ENCODE data around the gene CTNND1. TPM values are rescaled to one million over a fixed set of nuclear protein-coding genes. Genes with fewer than 3 reads are reported as not detected.

CTNND1 gene
- total RNA-seq, 2 experiments from 2014 or later = 5.5 to 8.5 TPM

DNA sequence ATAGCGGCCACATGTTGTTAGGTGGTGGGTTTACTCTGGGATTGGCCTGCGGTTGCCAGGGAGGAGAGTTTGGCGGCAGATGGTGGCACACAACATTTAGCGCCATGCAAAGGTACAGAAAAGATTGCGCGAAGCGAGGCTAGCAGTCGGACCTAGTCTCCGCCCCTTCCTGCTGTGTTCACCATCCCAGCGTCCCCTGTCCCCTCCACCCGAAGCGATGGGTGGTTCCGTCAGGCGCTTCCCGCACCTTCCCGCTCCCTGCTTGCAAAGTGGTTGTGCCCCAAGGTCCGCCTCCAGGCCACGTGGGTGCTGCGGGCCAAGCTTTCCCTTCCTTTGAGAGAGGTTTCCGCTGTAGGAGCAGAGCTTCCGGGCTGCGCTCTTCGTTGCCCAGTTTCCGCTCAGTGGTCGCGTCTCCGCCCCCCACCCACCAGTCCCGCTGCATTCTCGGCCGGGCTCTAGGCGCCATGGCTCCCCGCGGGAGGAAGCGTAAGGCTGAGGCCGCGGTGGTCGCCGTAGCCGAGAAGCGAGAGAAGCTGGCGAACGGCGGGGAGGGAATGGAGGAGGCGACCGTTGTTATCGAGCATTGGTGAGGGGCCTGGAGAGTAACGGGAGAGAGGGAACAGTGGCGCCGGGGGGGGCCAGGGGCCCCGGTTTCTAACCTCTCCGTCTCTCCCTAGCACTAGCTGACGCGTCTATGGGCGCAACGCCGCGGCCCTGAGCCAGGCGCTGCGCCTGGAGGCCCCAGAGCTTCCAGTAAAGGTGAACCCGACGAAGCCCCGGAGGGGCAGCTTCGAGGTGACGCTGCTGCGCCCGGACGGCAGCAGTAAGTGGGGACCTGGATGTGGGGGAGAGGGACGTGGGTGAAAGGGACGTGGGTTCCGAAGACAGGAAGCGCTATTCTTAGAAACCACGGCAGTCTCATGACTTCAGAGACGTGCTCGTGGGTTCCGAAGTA lies 20.2 kb upstream of the CTNND1 start, which contains the start of gene SELENOH:
TSS of gene SELENOH (plus strand) at position 360 of the 955 bp plus-strand sequence. CDS start at position 465, 105 bp downstream.
- peaks cover 32% of the 10 kb centered on the region for H3K4me1 Mint-ChIP-seq (ENCODE audit: low read depth)
- no peaks in the 10 kb centered on the region for H3K9me3 Mint-ChIP-seq
- intact Hi-C loops (cut with micrococcal nuclease) = loop anchor here (1.0 to 10.0 kb wide), 11 partner anchors 21 to 1403 kb away; partner anchors contain the start of genes CLP1, FAM111A, MED19 and P2RX3
- H3K27me3 Mint-ChIP-seq (ENCODE audit: low read depth) = no peaks in the 10 kb centered on the region
- DNase-seq = peak; percentile 98
- H3K4me3 Mint-ChIP-seq = peak within 1 kb of the TSS; percentile 97
- peaks cover 49% of the 10 kb centered on the region for H3K36me3 Mint-ChIP-seq (ENCODE audit: low read depth)
- CTCF ChIA-PET = interaction anchor here (0.8 to 7.9 kb wide), 3 partner anchors 60 to 396 kb away, joined by 3 to 64 read pairs (median 4); no protein-coding TSS in a partner anchor
- peak within 1 kb of the TSS; percentile 99 for H3K27ac Mint-ChIP-seq

DNA sequence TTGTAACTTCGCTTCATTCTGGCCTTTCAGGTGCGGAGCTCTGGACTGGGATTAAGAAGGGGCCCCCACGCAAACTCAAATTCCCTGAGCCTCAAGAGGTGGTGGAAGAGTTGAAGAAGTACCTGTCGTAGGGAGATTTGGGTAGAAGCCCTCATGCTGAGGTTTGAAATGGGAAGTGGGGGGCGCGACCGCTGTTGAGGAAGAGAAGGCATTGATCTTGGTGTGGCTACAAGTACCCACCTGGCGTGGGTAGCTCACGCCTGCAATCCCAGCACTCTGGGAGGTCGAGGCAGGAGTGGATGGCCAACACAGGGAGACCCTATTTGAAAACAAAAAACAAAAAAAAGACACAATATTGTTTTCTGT lies 19.5 kb upstream of the CTNND1 start:
- intact Hi-C loops (cut with micrococcal nuclease) = loop anchor here (5.0 to 10.0 kb wide), 2 partner anchors 405 to 1403 kb away; partner anchors contain the start of genes FAM111A, P2RX3 and SSRP1
- CTCF ChIA-PET = interaction anchor here (0.8 to 7.9 kb wide), 3 partner anchors 59 to 396 kb away, joined by 3 to 64 read pairs (median 4); no protein-coding TSS in a partner anchor
- Mint-ChIP-seq H3K27ac (peak overlapping the region; percentile 99), H3K27me3 (ENCODE audit: low read depth) (no peaks in the 10 kb centered on the region), H3K4me1 (ENCODE audit: low read depth) (peaks cover 33% of the 10 kb centered on the region), H3K4me3 (peak overlapping the region; percentile 97), H3K36me3 (ENCODE audit: low read depth) (peaks cover 52% of the 10 kb centered on the region), H3K9me3 (no peaks in the 10 kb centered on the region)
- no peak for DNase-seq

DNA sequence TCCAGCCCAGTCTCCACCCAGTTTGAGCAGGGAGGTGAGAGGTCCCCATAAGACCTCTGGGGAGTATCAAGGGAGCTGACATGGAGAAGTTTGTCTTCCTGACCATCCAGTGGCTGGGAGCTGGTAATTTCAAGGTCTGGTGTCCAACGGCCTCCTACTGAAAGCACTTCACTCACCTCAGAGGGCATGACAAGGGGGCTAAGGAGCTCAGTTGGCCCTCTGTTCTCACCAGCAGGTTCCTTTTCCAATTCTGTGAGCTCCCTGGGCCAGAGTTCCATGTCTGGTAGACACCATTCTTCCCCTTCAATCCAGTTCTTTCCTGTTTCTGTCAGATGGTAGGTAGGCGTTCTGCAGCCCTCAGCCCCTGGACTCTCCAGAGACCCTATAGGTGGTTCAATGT lies 17.2 kb upstream of the CTNND1 start:
- intact Hi-C loops (cut with micrococcal nuclease) = loop anchor here (5.0 to 10.0 kb wide), 2 partner anchors 407 to 1400 kb away; partner anchors contain the start of genes FAM111A, P2RX3 and SSRP1
- no peak overlapping the region for H3K4me3 Mint-ChIP-seq
- CTCF ChIA-PET = interaction anchor here (7.9 kb wide), 1 partner anchor 57 kb away, joined by 64 read pairs; no protein-coding TSS in a partner anchor
- H3K27ac Mint-ChIP-seq = peak overlapping the region; percentile 74
- H3K27me3 Mint-ChIP-seq (ENCODE audit: low read depth) = no peaks in the 10 kb centered on the region
- no peaks in the 10 kb centered on the region for H3K9me3 Mint-ChIP-seq
- H3K4me1 Mint-ChIP-seq (ENCODE audit: low read depth) = peaks cover 34% of the 10 kb centered on the region
- no peak for DNase-seq
- peaks cover 43% of the 10 kb centered on the region for H3K36me3 Mint-ChIP-seq (ENCODE audit: low read depth)

DNA sequence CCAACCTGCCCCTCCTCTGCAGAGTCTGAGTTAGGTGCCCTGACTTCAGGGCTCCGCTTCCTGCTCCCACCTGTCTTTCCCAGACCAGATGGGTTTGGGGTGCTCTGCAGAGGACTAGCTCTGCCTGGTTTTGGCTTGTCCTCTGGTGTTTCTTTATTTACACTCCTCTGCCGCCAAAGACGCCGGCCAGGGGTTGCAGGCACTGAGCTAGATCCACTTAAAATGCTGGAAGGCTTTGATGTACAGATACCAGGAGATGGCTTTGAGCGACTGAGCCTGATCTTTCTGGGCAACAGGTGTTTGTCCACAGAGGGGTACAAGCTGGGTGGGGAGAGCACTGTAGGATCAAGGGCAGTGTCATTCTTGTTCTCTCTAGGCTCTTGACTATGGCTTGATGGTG lies 16.4 kb upstream of the CTNND1 start:
- no peak for DNase-seq
- Mint-ChIP-seq H3K27ac (peak overlapping the region; percentile 74), H3K27me3 (ENCODE audit: low read depth) (no peaks in the 10 kb centered on the region), H3K4me1 (ENCODE audit: low read depth) (peaks cover 34% of the 10 kb centered on the region), H3K4me3 (no peak overlapping the region), H3K9me3 (no peaks in the 10 kb centered on the region), H3K36me3 (ENCODE audit: low read depth) (peaks cover 39% of the 10 kb centered on the region)
- CTCF ChIA-PET = interaction anchor here (7.9 kb wide), 1 partner anchor 56 kb away, joined by 64 read pairs; no protein-coding TSS in a partner anchor
- intact Hi-C loops (cut with micrococcal nuclease) = loop anchor here (10.0 kb wide), 1 partner anchor 1400 kb away; the partner anchor contains the start of gene FAM111A

DNA sequence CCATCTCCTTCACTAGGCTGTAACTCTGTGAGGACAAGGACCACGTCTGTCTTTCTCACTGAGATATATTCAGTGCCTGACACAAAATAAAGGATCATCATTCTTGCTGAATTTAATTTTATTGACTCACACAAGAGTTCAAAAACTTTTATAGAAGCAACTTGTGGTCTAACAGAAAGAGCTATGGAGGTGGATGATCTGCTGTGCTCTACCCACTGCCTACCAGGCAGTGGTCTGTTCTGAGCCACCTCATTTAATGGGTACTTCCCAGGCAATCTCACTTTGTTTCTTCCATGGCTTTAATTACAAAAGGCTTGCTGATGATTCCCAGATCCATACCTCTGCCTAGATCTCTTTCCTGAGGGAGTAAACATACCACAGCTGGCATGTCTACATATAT lies 14.7 kb upstream of the CTNND1 start:
- Mint-ChIP-seq H3K27me3 (ENCODE audit: low read depth) (no peaks in the 10 kb centered on the region), H3K9me3 (no peaks in the 10 kb centered on the region)
- intact Hi-C loops (cut with micrococcal nuclease) = loop anchor here (10.0 kb wide), 1 partner anchor 1398 kb away; the partner anchor contains the start of gene FAM111A

DNA sequence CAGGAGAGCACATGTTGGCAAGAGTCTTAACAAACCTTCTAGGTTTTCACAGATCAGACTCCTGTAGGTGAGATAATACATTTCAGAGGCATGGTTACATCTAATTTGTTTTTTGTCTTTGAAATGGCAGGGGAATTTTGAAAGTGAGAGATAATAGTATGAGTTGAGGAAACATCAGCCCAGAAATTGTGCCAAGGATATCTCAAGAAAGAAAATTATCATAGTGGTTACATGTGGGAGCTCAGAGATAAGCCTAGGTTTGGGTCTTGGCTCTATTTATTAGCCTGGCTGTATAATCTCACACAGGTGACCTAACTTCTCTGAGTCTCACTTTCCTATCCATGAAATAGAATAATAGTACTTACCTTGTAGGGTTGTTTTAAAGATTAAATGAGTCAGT lies 10.4 kb upstream of the CTNND1 start:
- Mint-ChIP-seq H3K4me3 (no peak overlapping the region), H3K36me3 (ENCODE audit: low read depth) (peaks cover 5% of the 10 kb centered on the region), H3K9me3 (no peaks in the 10 kb centered on the region), H3K4me1 (ENCODE audit: low read depth) (peaks cover 4% of the 10 kb centered on the region), H3K27ac (no peak overlapping the region), H3K27me3 (ENCODE audit: low read depth) (no peaks in the 10 kb centered on the region)
- CTCF ChIA-PET = interaction anchor here (1.0 to 2.6 kb wide), 3 partner anchors 9 to 49 kb away, joined by 3 to 25 read pairs (median 3); no protein-coding TSS in a partner anchor
- no peak for DNase-seq
- intact Hi-C loops (cut with micrococcal nuclease) = loop anchor here (1.0 kb wide), 1 partner anchor 49 kb away; no protein-coding TSS in a partner anchor

More for the DNA sequence above, 14.7 kb upstream of the CTNND1 start:
- DNase-seq = no peak
- no peak overlapping the region for H3K4me3 Mint-ChIP-seq
- CTCF ChIA-PET = interaction anchor here (0.6 to 7.9 kb wide), 3 partner anchors 13 to 54 kb away, joined by 3 to 64 read pairs (median 3); no protein-coding TSS in a partner anchor
- H3K4me1 Mint-ChIP-seq (ENCODE audit: low read depth) = peaks cover 32% of the 10 kb centered on the region
- H3K36me3 Mint-ChIP-seq (ENCODE audit: low read depth) = peaks cover 30% of the 10 kb centered on the region
- peak overlapping the region; percentile 37 for H3K27ac Mint-ChIP-seq

DNA sequence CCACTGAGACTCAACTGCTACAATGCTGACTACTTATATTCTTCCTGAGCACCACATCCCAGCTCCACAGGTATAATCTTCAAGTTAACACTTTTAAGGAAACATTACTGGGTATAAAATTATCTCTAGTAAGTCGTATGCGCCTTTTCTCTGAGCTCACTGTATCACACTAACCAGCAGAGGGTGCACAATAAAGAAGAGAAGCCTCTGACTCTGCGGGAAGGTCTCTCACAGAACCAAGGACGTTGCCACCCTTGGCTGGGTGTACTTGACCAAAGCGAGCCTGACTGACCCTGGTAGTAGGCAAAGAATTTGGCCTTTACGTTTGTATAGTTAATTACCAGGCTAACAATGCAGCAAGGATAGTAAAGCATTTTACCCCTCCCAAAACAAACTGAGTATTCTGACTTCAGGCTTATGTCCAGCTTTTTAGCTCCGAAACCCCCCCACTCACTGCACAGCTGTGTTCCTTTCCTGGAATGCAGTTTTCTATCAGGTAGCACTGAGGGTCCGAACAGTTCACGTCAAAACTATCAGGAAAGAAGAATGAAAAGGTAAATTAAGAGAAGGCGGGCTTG lies 9.8 kb upstream of the CTNND1 start, which contains the start of gene BTBD18:
TSS of gene BTBD18 (minus strand) at position 144 of the 578 bp plus-strand sequence. CDS start 631 bp downstream, outside the sequence.
- peaks cover 5% of the 10 kb centered on the region for H3K36me3 Mint-ChIP-seq (ENCODE audit: low read depth)
- no peaks in the 10 kb centered on the region for H3K27me3 Mint-ChIP-seq (ENCODE audit: low read depth)
- H3K4me1 Mint-ChIP-seq (ENCODE audit: low read depth) = peaks cover 4% of the 10 kb centered on the region
- intact Hi-C loops (cut with micrococcal nuclease) = loop anchor here (1.0 kb wide), 1 partner anchor 49 kb away; no protein-coding TSS in a partner anchor
- H3K4me3 Mint-ChIP-seq = no peak within 1 kb of the TSS
- no peaks in the 10 kb centered on the region for H3K9me3 Mint-ChIP-seq
- CTCF ChIA-PET = interaction anchor here (1.0 to 2.6 kb wide), 2 partner anchors 8 to 48 kb away, joined by 3 to 25 read pairs; no protein-coding TSS in a partner anchor
- no peak within 1 kb of the TSS for H3K27ac Mint-ChIP-seq
- peak; percentile 19 for DNase-seq

DNA sequence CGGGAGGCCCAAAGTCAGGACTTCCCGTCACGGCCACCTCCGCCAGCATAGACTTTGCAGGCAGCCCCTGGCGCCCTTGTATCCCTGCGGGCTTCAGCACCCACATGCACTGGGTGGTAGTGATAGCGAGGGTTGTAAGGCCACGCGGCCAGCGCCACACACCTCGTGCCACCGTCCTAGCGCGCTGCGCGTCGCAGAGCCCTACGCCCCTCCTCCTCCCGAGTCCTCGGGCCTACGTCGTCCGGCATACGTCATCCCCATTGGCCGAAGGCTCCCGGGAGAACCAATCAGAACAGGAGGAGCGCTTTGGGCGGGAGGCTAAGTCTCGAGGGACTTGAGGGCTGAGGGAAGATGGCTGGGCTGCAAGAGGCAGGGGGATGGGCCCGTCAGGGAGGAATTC lies 8.6 kb upstream of the CTNND1 start:
- Mint-ChIP-seq H3K27me3 (ENCODE audit: low read depth) (no peaks in the 10 kb centered on the region), H3K9me3 (no peaks in the 10 kb centered on the region), H3K4me1 (ENCODE audit: low read depth) (no peaks in the 10 kb centered on the region), H3K27ac (no peak overlapping the region), H3K36me3 (ENCODE audit: low read depth) (no peaks in the 10 kb centered on the region), H3K4me3 (no peak overlapping the region)
- CTCF ChIA-PET = no interaction called here
- intact Hi-C loops (cut with micrococcal nuclease) = no loop called here
- no peak for DNase-seq

DNA sequence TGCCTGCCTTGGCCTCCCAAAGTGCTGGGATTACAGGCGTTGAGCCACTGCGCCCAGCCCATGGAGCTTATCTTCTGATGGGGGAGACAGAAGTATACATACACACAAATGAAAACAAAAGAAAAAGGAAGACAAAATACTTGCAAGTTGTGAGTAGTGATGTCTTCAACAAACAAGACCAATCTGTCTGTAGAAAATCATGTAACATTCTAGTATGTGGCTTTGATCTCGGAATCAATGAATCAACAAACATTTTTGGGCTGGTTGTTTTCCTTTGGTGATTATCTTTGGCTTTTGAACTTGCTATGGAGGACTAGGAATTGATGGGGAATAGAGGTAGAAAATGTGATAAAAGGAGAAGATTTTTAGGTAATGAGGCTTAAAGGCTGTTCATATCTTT lies 3.4 kb upstream of the CTNND1 start:
- Mint-ChIP-seq H3K27ac (no peak overlapping the region), H3K4me3 (no peak overlapping the region), H3K36me3 (ENCODE audit: low read depth) (peaks cover 3% of the 10 kb centered on the region), H3K4me1 (ENCODE audit: low read depth) (peaks cover 23% of the 10 kb centered on the region), H3K27me3 (ENCODE audit: low read depth) (no peaks in the 10 kb centered on the region), H3K9me3 (no peaks in the 10 kb centered on the region)
- CTCF ChIA-PET = interaction anchor here (0.6 to 1.2 kb wide), 2 partner anchors 42 to 252 kb away, joined by 3 to 11 read pairs; no protein-coding TSS in a partner anchor
- intact Hi-C loops (cut with micrococcal nuclease) = no loop called here
- no peak for DNase-seq

DNA sequence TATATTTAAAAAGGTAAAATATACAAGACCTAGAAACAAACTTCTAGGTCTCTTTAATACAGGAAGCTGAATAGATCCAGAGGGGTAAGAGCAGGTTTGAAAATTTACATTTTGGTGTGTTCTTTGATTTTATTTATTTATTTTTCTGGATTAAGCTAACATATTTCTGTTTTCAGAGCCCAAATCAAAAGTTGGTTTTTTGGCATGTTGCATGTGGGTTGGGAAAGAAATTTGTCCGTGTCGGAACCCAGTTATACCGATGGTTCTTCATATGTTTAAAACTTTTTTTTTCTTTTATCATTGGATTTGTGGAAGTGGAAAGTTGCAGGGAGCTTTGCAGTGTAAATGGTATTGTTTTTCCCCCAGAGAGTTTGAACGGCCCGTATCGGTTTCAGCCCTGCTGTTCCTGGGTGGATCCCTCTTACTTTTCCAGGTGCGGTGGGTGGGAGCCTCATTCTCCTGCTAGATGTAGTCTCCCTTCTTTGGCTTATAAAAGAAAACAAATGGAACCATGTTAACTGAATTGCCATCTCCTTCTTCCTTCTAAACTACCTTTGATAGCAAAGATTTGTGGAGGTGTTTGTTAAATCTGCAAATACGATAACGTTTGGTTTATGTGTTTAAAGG lies 746 bp downstream of the CTNND1 start:
- intact Hi-C loops (cut with micrococcal nuclease) = loop anchor here (1.0 to 5.0 kb wide), 2 partner anchors 21 to 760 kb away; partner anchors contain the start of gene SELENOH
- H3K4me3 Mint-ChIP-seq = peak overlapping the region; percentile 59
- no peaks in the 10 kb centered on the region for H3K9me3 Mint-ChIP-seq
- no peak overlapping the region for H3K27ac Mint-ChIP-seq
- CTCF ChIA-PET = interaction anchor here (0.6 to 2.6 kb wide), 5 partner anchors 38 to 436 kb away, joined by 3 to 15 read pairs (median 3); no protein-coding TSS in a partner anchor
- DNase-seq = no peak
- peaks cover 29% of the 10 kb centered on the region for H3K4me1 Mint-ChIP-seq (ENCODE audit: low read depth)
- peaks cover 3% of the 10 kb centered on the region for H3K36me3 Mint-ChIP-seq (ENCODE audit: low read depth)
- H3K27me3 Mint-ChIP-seq (ENCODE audit: low read depth) = no peaks in the 10 kb centered on the region

DNA sequence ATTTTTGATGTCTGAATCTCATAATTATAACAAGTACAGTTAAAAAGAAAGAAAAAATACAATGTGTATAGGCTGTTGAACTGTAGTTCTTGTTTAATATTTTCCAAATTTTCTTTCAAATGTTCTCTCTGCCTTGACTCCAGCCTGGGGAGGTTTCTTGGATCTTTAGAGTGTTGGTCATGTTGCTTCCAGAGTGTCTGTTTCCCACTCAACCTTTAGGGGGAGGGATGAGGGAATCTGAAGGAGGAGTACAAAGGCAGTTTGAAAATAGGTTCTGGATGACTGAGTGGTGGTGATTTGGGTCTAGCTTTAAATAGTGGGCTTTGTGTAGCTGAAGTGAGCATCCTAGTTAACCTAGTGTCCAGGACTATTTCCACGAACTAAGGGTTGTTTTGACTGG lies 2.0 kb downstream of the CTNND1 start:
- Mint-ChIP-seq H3K36me3 (ENCODE audit: low read depth) (peaks cover 3% of the 10 kb centered on the region), H3K27ac (no peak overlapping the region), H3K4me3 (no peak overlapping the region), H3K27me3 (ENCODE audit: low read depth) (no peaks in the 10 kb centered on the region), H3K9me3 (no peaks in the 10 kb centered on the region), H3K4me1 (ENCODE audit: low read depth) (peaks cover 29% of the 10 kb centered on the region)
- DNase-seq = no peak
- intact Hi-C loops (cut with micrococcal nuclease) = loop anchor here (5.0 kb wide), 1 partner anchor 759 kb away; no protein-coding TSS in a partner anchor
- CTCF ChIA-PET = interaction anchor here (1.0 to 2.6 kb wide), 2 partner anchors 37 to 112 kb away, joined by 3 to 15 read pairs; no protein-coding TSS in a partner anchor
